Motor neuron (in vitro differentiated cells): ENCODE results near the gene SPATA16. TPM values are rescaled to one million over a fixed set of nuclear protein-coding genes. Genes with fewer than 3 reads are reported as not detected.
A peak's percentile ranks its signal among the peaks of the same experiment; 100 is the strongest.

Source experiments
- ATAC-seq, 8 experiments: fragments of 200-7000 bp; cut with Tn5 transposase; replicated peaks in 6 of 8; 2 replicates each; pipeline ENCODE4 v1.8.0; 2021; ENCODE audit warnings: mild to moderate bottlenecking in 8 of 8, moderate library complexity in 8 of 8
- H3K27ac ChIP-seq, 2 donors: fragments of 250-450 bp; sonication (Bioruptor Pico); 2 replicates each; pipeline ENCODE4 v1.9.0; 2021; ENCODE audit warnings: antibody characterized with exemption in 2 of 2, mild to moderate bottlenecking in 2 of 2, moderate library complexity in 1 of 2
- H3K4me1 ChIP-seq, 2 donors: fragments of 250-450 bp; sonication (Bioruptor Pico); replicated peaks in 1 of 2; 2 replicates each; pipeline ENCODE4 v1.6.1; 2021; ENCODE audit warnings: antibody characterized with exemption in 2 of 2, mild to moderate bottlenecking in 2 of 2, moderate library complexity in 1 of 2
- H3K4me3 ChIP-seq, 5 donors: fragments of 250-450 bp; sonication (Bioruptor Pico); 2 replicates each; pipeline ENCODE4 v1.9.0; 2021; ENCODE audit warnings: antibody characterized with exemption in 5 of 5, mild to moderate bottlenecking in 5 of 5, moderate library complexity in 4 of 5
- WGBS, 10 experiments: fragments of 450-650 bp; shearing (Covaris generic); methylation state at CpG; one replicate each; pipeline ENCODE4 v1.0.0; 2022; 5-methylcytosine and 5-hydroxymethylcytosine counted together
- in situ Hi-C, 9 experiments: fragments of 400-800 bp; cut with MboI; loops; one replicate each; pipeline ENCODE4 v1.15.0; 2021; ENCODE audit warnings: low sequenced_read_pairs in 9 of 9, low pct_unique_long_range_greater_than_20kb in 2 of 9; ENCODE audit not compliant: unreplicated experiment in 9 of 9
- total RNA-seq, 8 experiments: library from RNA; unstranded; fragments of 300-600 nt; gene quantifications; 2 replicates each; pipeline versions ENCODE4 v1.2.3 to v1.2.4, GENCODE V29; 2022

SPATA16 gene
- total RNA-seq, 8 experiments from 2014 or later, result 0.11 to 0.14 TPM; not detected in 6

DNA sequence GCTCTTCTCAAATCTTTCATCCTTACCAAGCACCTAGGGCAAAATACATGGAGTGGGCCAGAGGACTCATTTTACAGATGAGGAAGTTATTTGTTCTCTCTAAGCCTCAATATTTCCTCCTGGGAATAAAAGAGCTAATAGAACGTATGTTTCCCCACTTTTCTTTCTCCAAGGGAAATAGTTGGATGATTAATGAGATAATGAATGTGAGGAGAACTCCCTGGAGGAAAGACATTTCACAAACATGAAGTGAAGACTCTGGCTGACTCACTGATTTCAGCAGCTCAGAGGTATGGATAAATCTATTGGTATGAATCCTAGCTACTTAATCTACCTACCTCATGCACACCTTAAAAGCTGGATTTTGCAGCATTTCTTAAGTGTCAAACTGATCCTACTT lies 292.1 kb downstream of the SPATA16 start:
- H3K4me1 ChIP-seq, result peaks cover 9 to 15% of the 10 kb centered on the region in 2 donors
- no peak overlapping the region for H3K27ac ChIP-seq
- 0 to 33% (median 10%) methylated on average over 1 of the region's 1 CpG; no CpG with 5 or more reads in 2 of the 10 experiments for WGBS, 10 experiments
- H3K4me3 ChIP-seq, result no peak overlapping the region
- ATAC-seq, result peak in 5 of 8 experiments; percentile 45 to 89 (median 82)
- in situ Hi-C loops, result loop anchor here in 3 of 9 experiments (25.0 kb wide), 1 partner anchor 188 kb away; no protein-coding TSS in a partner anchor

DNA sequence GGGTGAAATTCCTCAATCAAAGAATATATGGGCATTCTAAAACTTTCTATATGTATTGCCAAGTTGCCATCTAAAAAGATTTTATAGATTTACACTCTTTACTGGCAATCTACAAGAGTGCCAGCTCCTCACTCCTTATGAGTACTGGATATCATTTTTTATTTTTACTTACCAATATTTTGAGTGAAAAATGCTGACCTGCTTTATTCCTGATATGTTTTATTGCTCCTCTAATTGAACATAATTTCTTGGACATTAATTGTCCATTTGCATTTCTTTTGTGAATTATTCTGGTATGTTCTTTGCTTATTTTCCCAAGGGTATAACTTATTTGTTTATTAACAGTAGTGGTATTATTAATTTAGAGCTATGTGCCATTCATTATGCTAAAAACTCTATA lies 293.7 kb downstream of the SPATA16 start:
- no peak overlapping the region for H3K4me3 ChIP-seq
- H3K27ac ChIP-seq, result no peak overlapping the region
- in situ Hi-C loops, result loop anchor here in 3 of 9 experiments (25.0 kb wide), 1 partner anchor 190 kb away; no protein-coding TSS in a partner anchor
- ATAC-seq, result no peak
- H3K4me1 ChIP-seq, result peaks cover 8 to 14% of the 10 kb centered on the region in 2 donors

DNA sequence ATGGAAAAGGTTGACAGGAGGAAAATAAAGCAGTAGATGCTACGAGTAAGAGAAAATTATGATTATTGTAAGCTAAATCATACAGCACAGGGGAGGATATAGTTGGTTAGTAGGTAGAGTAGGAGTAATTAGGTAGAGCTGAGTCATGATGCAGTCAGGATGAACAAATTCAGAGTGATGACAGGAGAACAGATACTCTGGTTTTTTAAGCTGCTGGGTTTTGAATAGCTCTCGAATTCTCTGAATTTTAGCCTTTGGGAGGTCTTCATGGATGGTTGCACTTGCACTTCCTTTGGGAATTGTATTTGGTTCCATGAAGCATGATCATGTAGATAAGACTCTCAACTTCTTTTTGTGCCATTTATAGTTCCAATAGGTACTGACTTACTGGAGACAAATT lies 294.3 kb downstream of the SPATA16 start:
- in situ Hi-C loops, result loop anchor here in 3 of 9 experiments (25.0 kb wide), 1 partner anchor 191 kb away; no protein-coding TSS in a partner anchor
- H3K4me1 ChIP-seq, result peaks cover 8 to 14% of the 10 kb centered on the region in 2 donors
- no peak overlapping the region for H3K27ac ChIP-seq
- WGBS, 10 experiments, result 0 to 100% (median 50%) methylated on average over 1 to 2 of the region's 2 CpGs; no CpG with 5 or more reads in 1 of the 10 experiments
- H3K4me3 ChIP-seq, result no peak overlapping the region
- peak in 5 of 8 experiments; percentile 43 to 72 (median 65) for ATAC-seq

DNA sequence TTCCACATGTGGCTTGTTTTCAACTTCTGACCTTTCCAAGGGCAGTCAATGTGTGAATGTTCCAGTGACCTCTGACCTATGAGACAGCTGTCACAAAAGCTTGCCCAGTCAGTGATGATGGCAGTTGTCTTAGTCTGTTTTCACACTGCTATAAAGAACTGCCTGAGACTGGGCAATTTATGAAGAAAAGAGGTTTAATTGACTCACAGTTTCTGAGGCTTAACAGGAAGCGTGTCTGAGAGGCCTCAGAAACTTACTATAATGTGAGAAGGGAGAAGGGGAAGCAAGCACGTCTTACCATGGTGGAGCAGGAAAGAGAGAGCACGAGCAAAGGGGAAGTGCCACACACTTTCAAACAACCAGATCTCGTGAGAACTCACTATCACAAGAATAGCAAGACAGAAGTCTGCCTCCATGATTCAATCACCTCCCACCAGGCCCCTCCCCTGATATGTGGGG lies 294.9 kb downstream of the SPATA16 start:
- in situ Hi-C loops, result loop anchor here in 3 of 9 experiments (25.0 kb wide), 1 partner anchor 191 kb away; no protein-coding TSS in a partner anchor
- Histone ChIP-seq H3K4me3 (no peak overlapping the region), H3K4me1 (peaks cover 8 to 14% of the 10 kb centered on the region in 2 donors), H3K27ac (no peak overlapping the region)
- 38 to 83% (median 56%) methylated on average over 1 to 3 of the region's 4 CpGs; no CpG with 5 or more reads in 4 of the 10 experiments for WGBS, 10 experiments
- ATAC-seq, result peak in 3 of 8 experiments; percentile 12 to 24 (median 21)

DNA sequence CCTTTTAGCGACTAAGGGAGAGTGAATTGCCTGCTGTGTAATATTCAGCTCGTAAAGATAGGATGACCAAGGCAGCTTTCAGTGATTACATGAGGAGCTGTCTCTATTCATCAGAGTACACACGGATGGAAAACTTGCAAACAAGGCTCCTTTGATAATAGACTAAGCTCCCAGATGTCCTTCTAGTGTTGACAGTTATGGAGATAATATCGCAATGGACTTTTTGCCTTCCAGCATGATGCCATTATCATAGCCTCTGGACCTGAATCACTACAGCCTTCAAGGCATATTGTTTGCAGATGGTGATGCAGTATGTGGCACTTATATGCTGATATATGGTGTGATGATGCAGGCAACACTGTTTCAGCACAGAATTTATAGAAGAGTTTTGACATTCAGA lies 296.6 kb downstream of the SPATA16 start:
- Histone ChIP-seq H3K27ac (no peak overlapping the region), H3K4me3 (no peak overlapping the region), H3K4me1 (peaks cover 8 to 14% of the 10 kb centered on the region in 2 donors)
- in situ Hi-C loops, result loop anchor here in 3 of 9 experiments (25.0 kb wide), 1 partner anchor 193 kb away; no protein-coding TSS in a partner anchor
- ATAC-seq, result peak in 7 of 8 experiments; percentile 18 to 93 (median 45)
- 0 to 88% (median 60%) methylated on average over 2 to 4 of the region's 4 CpGs; no CpG with 5 or more reads in 2 of the 10 experiments for WGBS, 10 experiments

DNA sequence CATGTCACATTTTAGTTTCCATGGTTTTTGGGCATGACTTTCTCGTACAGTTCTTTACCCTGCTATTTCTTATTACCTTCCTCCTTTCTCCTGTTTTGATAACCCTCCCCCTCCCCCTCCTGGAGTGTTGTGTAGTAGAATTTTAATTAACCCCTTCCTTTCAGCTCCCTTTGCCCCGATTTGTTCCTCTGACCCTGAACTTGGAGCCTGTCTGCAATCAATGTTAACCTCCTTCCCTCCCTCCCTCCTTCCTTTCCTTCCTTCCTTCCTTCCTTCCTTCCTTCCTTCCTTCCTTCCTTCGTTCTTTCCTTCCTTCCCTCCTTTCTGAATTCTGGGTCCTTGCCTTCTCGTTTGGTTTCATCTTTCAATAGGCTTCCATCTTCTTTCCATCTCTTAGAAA lies 300.1 kb downstream of the SPATA16 start:
- Histone ChIP-seq H3K27ac (no peak overlapping the region), H3K4me1 (no peaks in the 10 kb centered on the region), H3K4me3 (no peak overlapping the region)
- in situ Hi-C loops, result loop anchor here in 3 of 9 experiments (25.0 kb wide), 1 partner anchor 196 kb away; no protein-coding TSS in a partner anchor
- no peak for ATAC-seq
- WGBS, 10 experiments, result 22 to 80% (median 59%) methylated on average over 1 to 4 of the region's 4 CpGs; no CpG with 5 or more reads in 2 of the 10 experiments

DNA sequence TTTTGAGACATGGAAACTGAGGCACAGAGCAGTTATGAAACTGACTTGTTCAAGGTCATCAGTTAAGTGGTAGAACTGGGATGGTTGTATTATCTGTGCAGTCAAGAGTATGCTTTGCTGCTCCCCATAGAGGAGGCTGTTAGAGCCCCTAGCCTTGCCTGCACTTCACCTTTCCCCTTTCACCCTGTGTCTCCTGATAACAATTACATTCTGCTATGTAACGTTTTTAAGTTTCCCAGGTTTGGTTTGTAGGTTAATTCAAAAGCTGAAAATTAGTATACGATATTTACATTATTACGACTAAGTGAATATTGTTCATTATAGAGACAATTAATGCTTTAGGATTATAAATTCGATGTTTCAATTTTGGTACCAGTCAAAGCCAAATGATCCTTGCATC lies 300.6 kb downstream of the SPATA16 start:
- in situ Hi-C loops, result loop anchor here in 3 of 9 experiments (25.0 kb wide), 1 partner anchor 197 kb away; no protein-coding TSS in a partner anchor

DNA sequence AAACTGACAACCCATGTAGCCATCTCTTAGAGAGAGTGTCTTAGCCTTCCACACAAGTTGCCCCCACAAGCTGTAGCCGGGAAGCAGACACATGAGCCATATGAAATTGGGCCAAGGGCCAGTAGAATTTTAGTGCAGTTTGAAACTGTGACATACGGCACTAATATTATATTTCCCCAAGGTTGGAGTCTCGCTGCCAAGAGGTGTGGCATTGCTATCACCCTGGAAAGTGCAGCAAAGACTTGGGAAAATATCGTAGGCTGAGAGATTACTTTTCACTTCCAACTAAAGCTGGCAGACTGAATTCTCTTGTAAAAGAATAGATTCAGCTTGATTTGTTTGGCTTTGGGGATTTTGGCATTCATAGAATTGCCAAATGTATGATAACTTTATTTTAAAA lies 301.4 kb downstream of the SPATA16 start:
- no peak overlapping the region for H3K4me3 ChIP-seq
- no peaks in the 10 kb centered on the region for H3K4me1 ChIP-seq
- in situ Hi-C loops, result loop anchor here in 3 of 9 experiments (25.0 kb wide), 1 partner anchor 198 kb away; no protein-coding TSS in a partner anchor
- no peak for ATAC-seq
- no peak overlapping the region for H3K27ac ChIP-seq
- WGBS, 10 experiments, result 0 to 100% (median 84%) methylated on average over 1 to 4 of the region's 4 CpGs; no CpG with 5 or more reads in 3 of the 10 experiments

More for the DNA sequence above, 300.6 kb downstream of the SPATA16 start:
- Histone ChIP-seq H3K27ac (no peak overlapping the region), H3K4me1 (no peaks in the 10 kb centered on the region), H3K4me3 (no peak overlapping the region)
- ATAC-seq, result no peak
- WGBS, 10 experiments, result 7 to 90% (median 73%) methylated on average over 2 to 4 of the region's 4 CpGs
